ENCODE data around the gene IQCM.

GRCh38 chr4:149699642-149700041 is 116.0 kb downstream of the IQCM start:
- TF ChIP-seq, protein P1, sequence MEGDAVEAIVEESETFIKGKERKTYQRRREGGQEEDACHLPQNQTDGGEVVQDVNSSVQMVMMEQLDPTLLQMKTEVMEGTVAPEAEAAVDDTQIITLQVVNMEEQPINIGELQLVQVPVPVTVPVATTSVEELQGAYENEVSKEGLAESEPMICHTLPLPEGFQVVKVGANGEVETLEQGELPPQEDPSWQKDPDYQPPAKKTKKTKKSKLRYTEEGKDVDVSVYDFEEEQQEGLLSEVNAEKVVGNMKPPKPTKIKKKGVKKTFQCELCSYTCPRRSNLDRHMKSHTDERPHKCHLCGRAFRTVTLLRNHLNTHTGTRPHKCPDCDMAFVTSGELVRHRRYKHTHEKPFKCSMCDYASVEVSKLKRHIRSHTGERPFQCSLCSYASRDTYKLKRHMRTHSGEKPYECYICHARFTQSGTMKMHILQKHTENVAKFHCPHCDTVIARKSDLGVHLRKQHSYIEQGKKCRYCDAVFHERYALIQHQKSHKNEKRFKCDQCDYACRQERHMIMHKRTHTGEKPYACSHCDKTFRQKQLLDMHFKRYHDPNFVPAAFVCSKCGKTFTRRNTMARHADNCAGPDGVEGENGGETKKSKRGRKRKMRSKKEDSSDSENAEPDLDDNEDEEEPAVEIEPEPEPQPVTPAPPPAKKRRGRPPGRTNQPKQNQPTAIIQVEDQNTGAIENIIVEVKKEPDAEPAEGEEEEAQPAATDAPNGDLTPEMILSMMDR (IDR thresholded peaks at IDR 0.05 in 8 of 11, conservative IDR thresholded peaks at IDR 0.05 in 3 of 11) = no peak
- TF ChIP-seq POLR2AphosphoS5 (IDR thresholded peaks at IDR 0.05) = no peak

All from spleen (tissue), 7 donors.